SU-DHL-6 (cell line): ENCODE data around the gene AQP6.

ENCODE experiments used
- EZH2phosphoT487 ChIP-seq: fragments of 200-600 bp; sonication (generic), shearing (Covaris generic); conservative IDR thresholded peaks from 2 replicates; pipeline ENCODE4 v1.6.1; 2018; ENCODE audit warnings: mild to moderate bottlenecking, antibody characterized with exemption, low read length, moderate library complexity, mixed read lengths
- TF ChIP-seq, protein P1 (sequence below): fragments of 200-600 bp; sonication (generic); IDR thresholded peaks from one replicate; pipeline ENCODE4 v1.5.1; 2017; ENCODE audit warnings: antibody characterized with exemption, mild to moderate bottlenecking, low read length, moderate library complexity; ENCODE audit not compliant: insufficient read depth, poor library complexity, severe bottlenecking

DNA sequence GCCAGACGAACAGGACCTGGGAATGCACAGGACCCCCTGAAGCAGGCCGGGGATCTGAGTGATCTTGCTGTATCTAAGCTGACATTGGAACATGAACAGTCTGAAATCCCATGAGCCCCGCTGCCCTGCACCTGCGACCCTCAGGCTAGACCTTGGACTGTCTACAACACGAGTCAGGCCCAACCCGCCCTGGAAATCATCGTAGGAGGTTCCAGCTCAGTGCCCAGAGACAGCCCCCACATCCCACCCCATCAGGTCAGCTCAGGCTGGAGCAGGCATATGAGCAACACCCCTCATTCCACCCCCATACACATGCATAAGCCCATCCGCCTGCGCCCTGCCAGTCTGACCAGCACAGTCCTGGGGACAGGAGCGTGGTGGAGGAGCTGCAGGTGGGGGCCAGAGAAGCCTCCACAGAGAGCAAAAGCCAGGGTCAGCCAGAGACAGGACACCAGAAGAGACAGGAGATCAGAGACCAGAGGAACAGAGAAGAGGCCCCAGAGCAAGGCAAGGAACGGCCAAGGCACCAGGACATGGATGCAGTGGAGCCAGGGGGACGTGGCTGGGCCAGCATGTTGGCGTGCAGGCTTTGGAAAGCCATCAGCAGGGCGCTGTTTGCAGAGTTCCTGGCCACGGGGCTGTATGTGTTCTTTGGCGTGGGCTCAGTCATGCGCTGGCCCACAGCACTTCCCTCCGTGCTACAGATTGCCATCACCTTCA lies at the start of gene AQP6:
- TF ChIP-seq, protein P1, sequence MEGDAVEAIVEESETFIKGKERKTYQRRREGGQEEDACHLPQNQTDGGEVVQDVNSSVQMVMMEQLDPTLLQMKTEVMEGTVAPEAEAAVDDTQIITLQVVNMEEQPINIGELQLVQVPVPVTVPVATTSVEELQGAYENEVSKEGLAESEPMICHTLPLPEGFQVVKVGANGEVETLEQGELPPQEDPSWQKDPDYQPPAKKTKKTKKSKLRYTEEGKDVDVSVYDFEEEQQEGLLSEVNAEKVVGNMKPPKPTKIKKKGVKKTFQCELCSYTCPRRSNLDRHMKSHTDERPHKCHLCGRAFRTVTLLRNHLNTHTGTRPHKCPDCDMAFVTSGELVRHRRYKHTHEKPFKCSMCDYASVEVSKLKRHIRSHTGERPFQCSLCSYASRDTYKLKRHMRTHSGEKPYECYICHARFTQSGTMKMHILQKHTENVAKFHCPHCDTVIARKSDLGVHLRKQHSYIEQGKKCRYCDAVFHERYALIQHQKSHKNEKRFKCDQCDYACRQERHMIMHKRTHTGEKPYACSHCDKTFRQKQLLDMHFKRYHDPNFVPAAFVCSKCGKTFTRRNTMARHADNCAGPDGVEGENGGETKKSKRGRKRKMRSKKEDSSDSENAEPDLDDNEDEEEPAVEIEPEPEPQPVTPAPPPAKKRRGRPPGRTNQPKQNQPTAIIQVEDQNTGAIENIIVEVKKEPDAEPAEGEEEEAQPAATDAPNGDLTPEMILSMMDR, result no peak
- no peak for TF ChIP-seq EZH2phosphoT487
